Neural cell (in vitro differentiated cells): ENCODE measurements around the gene ID4.
"Not testable (repeated sequence)": the region's sequence is repeated elsewhere in the genome, so short reads cannot be mapped to it uniquely, and the experiment has no call there.

Experiments used
- MXI1 ChIP-seq: fragments of 450-650 bp; conservative IDR thresholded peaks from 2 replicates; pipeline ENCODE4 v1.6.1; 2014; ENCODE audit warnings: antibody characterized with exemption, mild to moderate bottlenecking; ENCODE audit not compliant: poor library complexity, severe bottlenecking
- TF ChIP-seq, protein P1 (sequence below): fragments of 450-650 bp; IDR thresholded peaks from 2 replicates; pipeline ENCODE4 v1.5.1; 2014; ENCODE audit warnings: antibody characterized with exemption, mild to moderate bottlenecking, moderate library complexity; ENCODE audit not compliant: poor library complexity, severe bottlenecking

DNA sequence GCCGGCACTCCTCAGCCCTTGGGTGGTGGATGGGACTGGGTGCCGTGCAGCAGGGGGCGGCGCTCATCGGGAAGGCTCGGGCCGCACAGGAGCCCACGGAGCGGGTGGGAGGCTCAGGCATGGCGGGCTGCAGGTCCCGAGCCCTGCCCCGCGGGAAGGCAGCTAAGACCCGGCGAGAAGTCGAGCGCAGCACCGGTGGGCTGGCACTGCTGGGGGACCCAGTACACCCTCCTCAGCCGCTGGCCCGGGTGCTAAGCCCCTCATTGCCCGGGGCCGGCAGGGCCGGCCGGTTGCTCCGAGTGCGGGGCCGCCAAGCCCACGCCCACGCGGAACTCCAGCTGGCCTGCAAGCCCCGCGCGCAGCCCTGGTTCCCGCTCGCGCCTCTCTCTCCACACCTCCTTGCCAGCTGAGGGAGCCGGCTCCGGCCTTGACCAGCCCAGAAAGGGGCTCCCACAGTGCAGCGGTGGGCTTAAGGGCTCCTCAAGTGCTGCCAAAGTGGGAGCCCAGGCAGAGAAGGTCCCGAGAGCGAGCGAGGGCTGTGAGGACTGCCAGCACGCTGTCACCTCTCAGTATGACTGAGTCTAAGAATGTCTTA, 17.3 kb downstream of the ID4 start:
- TF ChIP-seq, protein P1, sequence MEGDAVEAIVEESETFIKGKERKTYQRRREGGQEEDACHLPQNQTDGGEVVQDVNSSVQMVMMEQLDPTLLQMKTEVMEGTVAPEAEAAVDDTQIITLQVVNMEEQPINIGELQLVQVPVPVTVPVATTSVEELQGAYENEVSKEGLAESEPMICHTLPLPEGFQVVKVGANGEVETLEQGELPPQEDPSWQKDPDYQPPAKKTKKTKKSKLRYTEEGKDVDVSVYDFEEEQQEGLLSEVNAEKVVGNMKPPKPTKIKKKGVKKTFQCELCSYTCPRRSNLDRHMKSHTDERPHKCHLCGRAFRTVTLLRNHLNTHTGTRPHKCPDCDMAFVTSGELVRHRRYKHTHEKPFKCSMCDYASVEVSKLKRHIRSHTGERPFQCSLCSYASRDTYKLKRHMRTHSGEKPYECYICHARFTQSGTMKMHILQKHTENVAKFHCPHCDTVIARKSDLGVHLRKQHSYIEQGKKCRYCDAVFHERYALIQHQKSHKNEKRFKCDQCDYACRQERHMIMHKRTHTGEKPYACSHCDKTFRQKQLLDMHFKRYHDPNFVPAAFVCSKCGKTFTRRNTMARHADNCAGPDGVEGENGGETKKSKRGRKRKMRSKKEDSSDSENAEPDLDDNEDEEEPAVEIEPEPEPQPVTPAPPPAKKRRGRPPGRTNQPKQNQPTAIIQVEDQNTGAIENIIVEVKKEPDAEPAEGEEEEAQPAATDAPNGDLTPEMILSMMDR: not testable (repeated sequence)
- not testable (repeated sequence) for TF ChIP-seq MXI1
